Measurements from ENCODE around the gene GSTT4.
"Not testable (repeated sequence)": the region's sequence is repeated elsewhere in the genome, so short reads cannot be mapped to it uniquely, and the experiment has no call there.

The GSTT4 gene

GRCh38 chr22:23956301-23956900 lies 48.9 kb downstream of the GSTT4 start:
- H3K27ac ChIP-seq: not testable (repeated sequence)
- TF ChIP-seq, protein P1, sequence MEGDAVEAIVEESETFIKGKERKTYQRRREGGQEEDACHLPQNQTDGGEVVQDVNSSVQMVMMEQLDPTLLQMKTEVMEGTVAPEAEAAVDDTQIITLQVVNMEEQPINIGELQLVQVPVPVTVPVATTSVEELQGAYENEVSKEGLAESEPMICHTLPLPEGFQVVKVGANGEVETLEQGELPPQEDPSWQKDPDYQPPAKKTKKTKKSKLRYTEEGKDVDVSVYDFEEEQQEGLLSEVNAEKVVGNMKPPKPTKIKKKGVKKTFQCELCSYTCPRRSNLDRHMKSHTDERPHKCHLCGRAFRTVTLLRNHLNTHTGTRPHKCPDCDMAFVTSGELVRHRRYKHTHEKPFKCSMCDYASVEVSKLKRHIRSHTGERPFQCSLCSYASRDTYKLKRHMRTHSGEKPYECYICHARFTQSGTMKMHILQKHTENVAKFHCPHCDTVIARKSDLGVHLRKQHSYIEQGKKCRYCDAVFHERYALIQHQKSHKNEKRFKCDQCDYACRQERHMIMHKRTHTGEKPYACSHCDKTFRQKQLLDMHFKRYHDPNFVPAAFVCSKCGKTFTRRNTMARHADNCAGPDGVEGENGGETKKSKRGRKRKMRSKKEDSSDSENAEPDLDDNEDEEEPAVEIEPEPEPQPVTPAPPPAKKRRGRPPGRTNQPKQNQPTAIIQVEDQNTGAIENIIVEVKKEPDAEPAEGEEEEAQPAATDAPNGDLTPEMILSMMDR (conservative IDR thresholded peaks at IDR 0.05): peak; percentile 86

DNA sequence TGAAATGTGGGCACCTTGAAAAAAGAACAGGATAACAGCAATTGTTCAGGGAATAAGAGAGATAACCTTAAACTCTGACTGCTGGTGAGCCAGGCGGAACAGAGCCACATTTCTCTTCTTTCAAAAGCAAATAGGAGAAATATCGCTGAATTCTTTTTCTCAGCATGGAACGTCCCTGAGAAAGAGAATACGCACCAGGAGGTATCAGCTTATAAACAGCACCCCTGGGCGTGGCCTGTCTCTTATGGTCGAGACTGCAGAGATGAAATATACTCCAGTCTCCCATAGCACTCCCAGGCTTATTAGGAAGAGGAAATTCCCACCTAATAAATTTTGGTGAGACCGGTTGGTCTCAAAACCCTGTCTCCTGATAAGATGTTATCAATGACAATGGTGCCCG lies 49.4 kb downstream of the GSTT4 start:
- not testable (repeated sequence) for H3K27ac ChIP-seq

DNA sequence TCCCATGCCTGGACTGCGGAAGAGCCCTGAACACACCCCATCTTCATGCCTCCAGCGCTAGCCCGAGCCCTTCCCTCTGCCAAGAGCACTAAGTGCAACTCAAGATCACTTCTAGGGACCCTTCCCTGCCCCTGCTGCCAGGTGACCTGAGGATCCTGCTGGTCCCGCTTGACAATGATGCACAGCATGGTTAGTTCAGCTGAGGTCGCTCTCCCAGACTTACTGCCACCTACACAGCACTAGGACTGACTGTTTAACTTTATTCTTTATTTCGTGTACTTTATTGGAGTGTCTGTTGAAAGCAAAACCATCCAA lies 50.3 kb downstream of the GSTT4 start:
- not testable (repeated sequence) for H3K27ac ChIP-seq

- not testable (repeated sequence) for H3K27ac ChIP-seq
Measured at GRCh38 chr22:23954193-23954990, 50.9 kb downstream of the GSTT4 start.

DNA sequence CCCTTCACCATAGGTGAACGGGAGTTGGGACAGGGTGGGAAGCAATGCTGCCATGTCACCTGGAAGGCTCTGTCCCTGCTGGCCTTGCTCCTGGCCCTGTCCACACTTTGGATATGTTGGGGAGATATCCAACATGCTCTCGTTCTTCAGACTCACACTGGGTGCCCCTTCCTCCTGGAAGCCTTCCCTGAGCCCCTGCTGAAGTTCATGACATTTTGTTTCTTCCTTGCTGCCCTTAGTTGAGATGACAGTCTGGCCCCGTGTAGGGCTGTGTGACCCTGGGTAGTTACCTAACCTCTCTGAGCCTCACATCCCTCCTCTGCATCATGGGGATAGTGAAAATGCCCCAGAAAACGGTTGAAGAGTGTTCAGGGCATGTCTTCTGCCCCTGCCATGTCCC lies 51.8 kb downstream of the GSTT4 start:
- H3K27ac ChIP-seq: not testable (repeated sequence)

DNA sequence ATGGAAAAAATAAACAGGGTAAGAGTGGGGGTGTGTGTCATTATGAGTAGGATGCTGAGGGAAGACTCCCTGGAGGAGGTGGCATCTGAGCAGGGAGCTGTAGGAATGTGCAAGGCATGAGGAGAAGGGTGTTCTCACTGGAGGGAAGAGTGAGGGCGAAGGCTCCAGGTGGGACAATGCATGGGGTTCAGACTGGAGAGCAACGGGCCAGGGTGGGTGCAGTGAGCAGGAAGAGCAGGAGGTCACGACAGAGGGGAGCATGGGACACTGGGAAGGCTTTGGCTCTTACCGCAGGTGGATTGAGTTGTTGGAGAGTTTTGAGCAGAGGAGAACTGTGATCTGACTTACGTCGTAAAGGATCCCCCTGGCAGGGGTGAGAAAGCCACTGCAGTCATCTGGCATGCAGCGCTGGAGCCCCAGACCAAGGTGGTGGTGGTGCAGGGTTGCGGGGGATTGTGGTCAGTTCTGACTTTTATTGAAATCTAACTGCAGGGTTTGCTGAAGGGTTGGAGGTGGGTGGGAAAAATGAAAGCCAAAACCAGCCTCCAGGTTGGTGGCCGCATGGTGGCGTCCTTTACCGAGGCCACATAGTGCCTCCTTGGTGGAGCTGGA lies 52.4 kb downstream of the GSTT4 start:
- not testable (repeated sequence) for H3K27ac ChIP-seq

DNA sequence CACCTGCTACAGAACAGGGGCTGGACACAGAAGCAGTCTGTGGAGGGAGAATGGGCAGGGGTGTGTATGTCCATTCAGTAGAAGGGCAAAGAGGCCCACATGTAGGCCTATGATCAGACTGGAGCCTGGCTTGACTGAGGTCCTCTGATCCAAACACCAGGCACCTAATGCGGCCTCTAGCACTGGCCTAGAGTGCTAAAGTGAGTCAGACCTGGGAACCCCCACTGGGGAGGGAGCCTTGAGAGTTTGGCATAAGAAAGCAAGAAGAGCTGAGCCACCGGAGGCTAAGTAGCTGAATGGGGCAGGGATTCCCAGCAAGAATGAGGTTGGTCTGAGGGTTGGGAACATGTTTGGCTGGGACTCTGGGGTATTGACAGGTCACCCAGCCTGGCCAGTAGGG lies 53.9 kb downstream of the GSTT4 start:
- not testable (repeated sequence) for H3K27ac ChIP-seq

DNA sequence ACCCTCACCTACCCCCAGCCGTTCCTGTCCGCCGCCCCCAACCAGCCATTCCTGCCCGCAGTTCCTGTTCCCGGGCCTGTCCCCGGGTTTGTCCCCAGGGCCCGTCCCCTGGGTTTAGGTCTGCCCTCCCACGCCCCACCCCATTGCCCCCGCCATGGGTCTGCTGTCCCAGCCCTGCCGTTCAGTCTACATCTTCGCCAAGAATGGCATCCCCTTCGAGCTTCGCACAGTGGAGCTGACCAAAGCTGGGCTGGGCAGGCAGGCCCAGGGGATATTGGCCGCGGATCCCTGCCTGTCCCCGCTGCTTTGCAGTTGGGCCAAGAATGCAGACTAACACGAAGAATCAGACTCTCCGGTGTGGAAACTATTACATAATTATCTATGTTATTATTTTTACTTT lies 55.5 kb downstream of the GSTT4 start:
- H3K27ac ChIP-seq: not testable (repeated sequence)
